Measurements from ENCODE around the gene NDUFB7. TPM values are rescaled to one million over a fixed set of nuclear protein-coding genes. Genes with fewer than 3 reads are reported as not detected.
A peak's percentile ranks its signal among the peaks of the same experiment; 100 is the strongest.

The NDUFB7 gene
- total RNA-seq, 2 experiments from 2014 or later, result 141 to 282 TPM

- peak overlapping the region; percentile 85 for H3K4me3 ChIP-seq (ENCODE audit: low read depth, low read length, poor library complexity, severe bottlenecking)
- H3K9me2 ChIP-seq (ENCODE audit: insufficient read depth, low read length), result no peaks in the 10 kb centered on the region
- CTCF ChIA-PET (ENCODE audit: unreplicated experiment), result no interaction called here
- H3K4me1 ChIP-seq (ENCODE audit: insufficient read depth, low read length, poor library complexity, severe bottlenecking), result peaks cover 38% of the 10 kb centered on the region
- intact Hi-C loops (cut with micrococcal nuclease; ENCODE audit: unreplicated experiment), result no loop called here
- H3K9me3 ChIP-seq (ENCODE audit: low read length), result no peaks in the 10 kb centered on the region
- peaks cover 19% of the 10 kb centered on the region for H3K36me3 ChIP-seq (ENCODE audit: insufficient read depth, low read length)
- POLR2A ChIA-PET, result no interaction called here
- peak overlapping the region; percentile 16; the same call in 1 of the 2 replicates for H2AFZ ChIP-seq (ENCODE audit: low read length)
- H3K27ac ChIP-seq (ENCODE audit: low read depth, low read length, poor library complexity, severe bottlenecking), result peak overlapping the region; percentile 54
- DNase-seq (ENCODE audit: low spot score), result peak; percentile 32
- TF ChIP-seq EZH2phosphoT487 (IDR thresholded peaks at IDR 0.05; ENCODE audit: borderline replicate concordance, low read depth, low read length) (no peak), CTCF (conservative IDR thresholded peaks at IDR 0.05; ENCODE audit: low read length) (no peak)
- no TSS peak for BruUV-seq (replicated peaks)
- H3K79me2 ChIP-seq (ENCODE audit: insufficient read depth, low read depth, low read length), result peaks cover 43% of the 10 kb centered on the region
- H3K4me2 ChIP-seq (ENCODE audit: low read length), result peak overlapping the region; percentile 80
- 0 out of 2 replicates have a peak, but pooled peaks cover 5% of the 10 kb centered on the region for H4K20me1 ChIP-seq (ENCODE audit: insufficient read depth, low read length)
These were observed 41.9 kb downstream of the NDUFB7 start for GRCh38 chr19:14530005-14530348.

GRCh38 chr19:14529254-14530004 is 42.4 kb downstream of the NDUFB7 start, which contains the start of gene TECR:
TECR (plus strand) TSS chr19:14529594; CDS start chr19:14529697, 103 bp downstream.
- peak within 1 kb of the TSS; percentile 54 for H3K27ac ChIP-seq (ENCODE audit: low read depth, low read length, poor library complexity, severe bottlenecking)
- peaks cover 43% of the 10 kb centered on the region for H3K79me2 ChIP-seq (ENCODE audit: insufficient read depth, low read depth, low read length)
- peak; percentile 100 for DNase-seq (ENCODE audit: low spot score)
- TF ChIP-seq CTCF (conservative IDR thresholded peaks at IDR 0.05; ENCODE audit: low read length) (no peak), EZH2phosphoT487 (IDR thresholded peaks at IDR 0.05; ENCODE audit: borderline replicate concordance, low read depth, low read length) (no peak)
- POLR2A ChIA-PET, result no interaction called here
- 0 out of 2 replicates have a peak, but pooled peaks cover 5% of the 10 kb centered on the region for H4K20me1 ChIP-seq (ENCODE audit: insufficient read depth, low read length)
- peak within 1 kb of the TSS; percentile 80 for H3K4me2 ChIP-seq (ENCODE audit: low read length)
- CTCF ChIA-PET (ENCODE audit: unreplicated experiment), result no interaction called here
- H2AFZ ChIP-seq (ENCODE audit: low read length), result peak within 1 kb of the TSS; percentile 77
- peaks cover 14% of the 10 kb centered on the region for H3K36me3 ChIP-seq (ENCODE audit: insufficient read depth, low read length)
- no TSS peak for BruUV-seq (replicated peaks)
- intact Hi-C loops (cut with micrococcal nuclease; ENCODE audit: unreplicated experiment), result loop anchor here (1.0 kb wide), 2 partner anchors 11 to 160 kb away; partner anchors contain the start of gene DNAJB1
- no peaks in the 10 kb centered on the region for H3K9me3 ChIP-seq (ENCODE audit: low read length)
- H3K4me3 ChIP-seq (ENCODE audit: low read depth, low read length, poor library complexity, severe bottlenecking), result peak within 1 kb of the TSS; percentile 85
- H3K9me2 ChIP-seq (ENCODE audit: insufficient read depth, low read length), result no peaks in the 10 kb centered on the region
- peaks cover 38% of the 10 kb centered on the region for H3K4me1 ChIP-seq (ENCODE audit: insufficient read depth, low read length, poor library complexity, severe bottlenecking)
